Mucosa of gallbladder (tissue), 1 donor: ENCODE measurements around the gene ATP5F1B. TPM values are rescaled to one million over a fixed set of nuclear protein-coding genes. Genes with fewer than 3 reads are reported as not detected.

ENCODE experiments used
- DNase-seq: peaks from one replicate; pipeline ENCODE4 v3.0.0-alpha.2; 2020; ENCODE audit warnings: low spot score
- total RNA-seq: library from RNA; stranded (reverse); gene quantifications from one replicate; pipeline ENCODE4 v1.2.1, GENCODE V29; 2021
- donor health status: DM: no; HTN: no; CAD: no.

The ATP5F1B gene
- total RNA-seq, 1 donor from 2014 or later, result 558 TPM

GRCh38 chr12:56622535-56622934 is 23.2 kb downstream of the ATP5F1B start:
- DNase-seq, result no peak

GRCh38 chr12:56616925-56617324 is 28.9 kb downstream of the ATP5F1B start:
- no peak for DNase-seq

DNA sequence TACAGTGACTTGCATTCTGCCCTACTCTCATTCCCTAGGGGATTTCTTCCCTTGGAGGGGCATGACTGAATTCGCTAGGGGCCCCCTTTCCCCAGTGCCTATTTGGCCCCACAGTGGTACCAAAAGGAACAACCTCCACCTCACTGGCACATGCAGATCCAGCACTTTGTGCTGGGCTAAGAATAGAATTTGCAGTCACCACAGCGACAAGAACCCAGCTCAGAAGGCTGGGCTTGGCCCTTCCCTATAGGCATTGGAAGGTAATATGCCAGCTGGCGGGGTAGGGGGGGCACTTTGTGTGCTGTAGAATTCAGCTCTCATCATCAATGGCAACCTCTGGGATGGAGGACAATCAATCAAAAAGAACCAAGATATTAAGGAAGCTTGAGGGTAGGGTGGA is 29.5 kb downstream of the ATP5F1B start:
- no peak for DNase-seq

- no peak for DNase-seq
These were observed 31.2 kb downstream of the ATP5F1B start for GRCh38 chr12:56614627-56615026.

DNA sequence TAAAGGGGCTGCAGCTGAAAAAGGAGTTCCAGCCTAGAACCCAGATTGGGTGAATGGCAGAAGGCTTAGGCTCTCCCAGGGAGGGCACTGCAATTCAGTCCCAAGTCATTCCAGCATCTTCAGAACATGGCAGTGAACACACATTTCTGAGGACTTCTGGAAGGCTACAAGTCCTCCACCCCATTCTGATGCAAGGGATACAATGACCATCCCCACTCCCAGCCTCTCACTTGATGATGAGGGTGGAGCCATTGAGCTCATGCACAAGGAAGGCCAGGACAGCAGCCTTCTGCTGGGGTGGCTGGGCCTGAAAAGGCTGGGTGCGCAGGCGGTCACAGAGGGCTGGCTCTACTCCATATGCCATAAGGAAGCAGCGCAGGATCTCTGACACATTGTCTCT is 41.4 kb downstream of the ATP5F1B start:
- DNase-seq, result no peak

DNA sequence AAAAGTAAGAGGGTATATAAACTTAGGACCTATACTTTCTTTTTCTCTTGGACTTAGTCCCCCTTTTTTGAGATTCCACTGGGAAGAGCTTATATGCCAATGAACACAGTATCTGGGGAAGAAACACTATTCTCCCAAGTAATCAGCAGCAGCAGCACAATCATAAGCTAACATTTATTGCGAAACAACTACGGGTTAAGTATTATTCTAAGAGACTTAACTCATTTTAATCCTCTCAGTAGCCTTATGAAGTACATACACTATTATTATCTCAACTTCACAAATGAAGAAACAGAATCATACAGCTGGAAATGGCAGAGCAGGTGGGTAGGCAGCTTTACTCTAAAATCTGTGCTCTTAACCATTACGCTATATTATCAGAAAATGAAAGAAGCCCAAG is 43.5 kb downstream of the ATP5F1B start:
- DNase-seq, result no peak

DNA sequence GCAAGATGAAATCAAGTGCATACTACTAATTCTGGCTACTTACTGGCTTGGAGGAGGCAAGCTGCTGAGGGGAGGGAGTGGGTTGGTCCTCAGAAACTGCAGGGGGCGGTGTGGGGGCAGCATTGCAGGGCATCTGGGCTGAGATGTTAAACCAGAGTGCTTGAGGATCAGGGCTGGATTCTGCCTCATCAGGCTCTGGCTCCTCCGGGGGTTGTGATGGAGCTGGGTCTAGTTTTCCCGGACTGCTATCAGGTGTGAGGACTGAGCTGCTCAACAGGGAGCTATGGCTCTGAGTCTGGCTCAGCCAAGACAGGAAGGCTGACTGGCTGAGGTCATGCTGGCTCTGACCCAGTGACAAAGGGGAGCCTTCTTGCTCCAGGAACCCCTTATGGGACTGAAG is 44.3 kb downstream of the ATP5F1B start:
- DNase-seq, result no peak

- no peak for DNase-seq
These were observed 45.0 kb downstream of the ATP5F1B start for GRCh38 chr12:56600753-56601152.

DNA sequence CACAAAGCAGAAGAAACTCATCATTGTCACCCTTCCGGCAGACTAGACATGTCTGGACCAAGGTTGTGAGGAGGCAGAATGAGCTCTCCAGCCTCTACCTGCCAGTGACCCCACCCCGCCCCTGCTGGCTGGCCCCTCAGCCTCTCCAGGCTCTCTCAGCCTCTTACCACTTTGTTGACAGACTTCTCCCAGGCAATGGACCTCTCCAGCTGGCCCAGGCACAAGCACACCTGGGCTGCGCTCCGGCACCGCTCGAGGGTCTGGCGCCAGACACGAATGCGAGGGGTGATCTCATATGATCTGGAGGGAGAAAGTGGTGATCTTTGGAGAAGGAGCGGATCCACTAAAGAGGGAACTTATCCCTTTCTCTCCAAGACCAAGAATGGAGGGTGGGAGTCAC is 46.0 kb downstream of the ATP5F1B start:
- no peak for DNase-seq

DNA sequence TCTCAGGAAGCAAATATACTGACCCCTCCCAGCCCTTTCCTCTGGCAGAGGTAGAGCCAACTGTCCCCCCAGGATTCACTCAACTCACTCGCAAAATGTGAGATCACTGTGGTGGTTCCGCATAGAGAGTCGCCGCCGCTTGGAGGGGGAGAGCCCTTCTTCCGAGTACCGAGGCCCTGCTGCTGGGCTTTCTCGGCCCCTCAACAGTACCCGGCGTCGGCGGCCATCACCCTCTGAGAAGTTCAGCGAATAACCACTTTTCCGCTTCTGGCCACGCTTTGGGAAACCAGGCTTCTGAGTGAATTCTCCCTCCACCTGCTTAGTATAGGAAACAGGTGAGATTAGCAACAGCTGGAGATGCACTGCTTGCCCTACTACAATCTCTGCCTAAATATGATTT is 46.7 kb downstream of the ATP5F1B start:
- no peak for DNase-seq

DNA sequence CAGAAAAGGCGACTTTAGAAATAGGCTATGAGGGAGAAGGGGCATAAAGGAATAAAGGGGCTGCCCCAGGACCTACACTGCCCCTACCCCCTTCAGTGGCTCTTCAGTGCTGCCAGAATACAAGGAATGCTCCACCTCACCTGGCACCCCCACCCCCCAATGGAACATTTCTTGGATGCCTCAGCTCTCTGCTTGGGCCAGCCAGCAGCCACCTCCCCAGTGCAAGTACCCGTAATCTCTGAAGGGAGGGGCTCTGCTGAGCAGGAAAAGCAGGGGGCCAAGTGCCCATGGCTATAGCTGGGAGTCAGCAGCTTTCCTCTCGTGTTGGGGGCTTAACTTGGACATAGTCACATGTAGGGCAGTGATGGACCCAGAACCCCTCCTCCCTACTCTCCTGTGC is 49.0 kb downstream of the ATP5F1B start:
- DNase-seq, result no peak

GRCh38 chr12:56593909-56594621 is 51.7 kb downstream of the ATP5F1B start:
- peak; percentile 35 for DNase-seq

DNA sequence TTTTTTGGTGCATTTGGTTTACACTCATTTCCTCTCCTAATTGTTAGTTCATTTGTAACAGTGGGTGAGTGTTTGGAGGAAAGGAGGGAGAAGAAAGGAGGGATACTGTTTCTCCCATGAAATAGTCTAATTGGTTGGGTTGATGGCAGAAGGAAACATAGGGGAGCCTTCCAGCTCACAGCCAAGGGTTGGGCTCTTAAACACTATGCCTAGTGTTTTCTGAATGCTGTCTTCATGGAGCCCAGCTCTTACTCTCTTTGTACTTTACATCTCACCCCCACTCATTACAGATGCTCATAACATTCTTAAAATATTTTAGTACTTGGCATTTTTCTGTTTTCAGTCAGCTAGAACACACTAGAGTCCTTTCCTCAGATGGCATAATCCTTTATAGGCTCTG is 53.8 kb downstream of the ATP5F1B start:
- DNase-seq, result no peak

DNA sequence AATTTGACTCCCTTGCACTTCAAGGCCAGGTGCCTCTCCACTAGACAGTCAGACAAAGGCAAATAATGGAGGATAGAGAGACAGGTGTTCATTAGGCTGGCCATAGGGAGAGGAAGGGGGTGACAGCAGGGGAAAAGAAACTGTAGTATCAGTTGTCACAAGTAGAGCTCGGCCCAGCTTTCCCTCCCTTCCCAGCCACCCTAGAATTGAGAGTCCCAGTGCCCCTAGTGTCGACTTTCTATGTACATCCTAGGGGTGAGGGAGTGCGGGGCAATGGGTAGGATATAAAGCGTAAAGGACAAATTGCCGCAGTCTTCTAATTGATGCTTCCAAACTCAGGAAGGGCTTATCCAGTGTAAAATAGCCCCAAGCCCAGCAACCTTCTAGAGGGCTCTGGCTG is 54.7 kb downstream of the ATP5F1B start:
- no peak for DNase-seq

GRCh38 chr12:56590237-56590830 is 55.5 kb downstream of the ATP5F1B start:
- no peak for DNase-seq

- no peak for DNase-seq
These were observed 56.0 kb downstream of the ATP5F1B start for GRCh38 chr12:56589783-56590182.

Other genes with a start within 250 kb of the ATP5F1B start
- 13.0 TPM for gene TIMELESS, start 196.6 kb downstream of the ATP5F1B start, total RNA-seq
- not detected for gene MIP, start 191.3 kb downstream of the ATP5F1B start, total RNA-seq
- gene SPRYD4, start 177.4 kb downstream of the ATP5F1B start, total RNA-seq, result 4.0 TPM
- gene GLS2, start 157.8 kb downstream of the ATP5F1B start, total RNA-seq, result 1.8 TPM
- 49.6 TPM for gene RBMS2, start 124.2 kb downstream of the ATP5F1B start, total RNA-seq
- gene BAZ2A, start 15.7 kb downstream of the ATP5F1B start, total RNA-seq, result 99.3 TPM
- gene PTGES3, start 42.3 kb upstream of the ATP5F1B start, total RNA-seq, result 201 TPM
- gene NACA, start 79.3 kb upstream of the ATP5F1B start, total RNA-seq, result 599 TPM
- 3.9 TPM for gene PRIM1, start 106.3 kb upstream of the ATP5F1B start, total RNA-seq
- 19.0 TPM for gene HSD17B6, start 117.3 kb upstream of the ATP5F1B start, total RNA-seq